ENCODE data around the gene FBXL15. TPM values are rescaled to one million over a fixed set of nuclear protein-coding genes. Genes with fewer than 3 reads are reported as not detected.

The FBXL15 gene
- total and polyA plus RNA-seq, 4 donors, result 9.4 to 40.4 (median 18.6) TPM

GRCh38 chr10:102396317-102396650 is 24.4 kb upstream of the FBXL15 start:
- peak overlapping the region in 1 of 2 donors; percentile 50 for H3K9ac ChIP-seq (ENCODE audit: insufficient read depth in 1 of 2, low read length in 2 of 2)
- ATAC-seq (ENCODE audit: insufficient read depth, low FRiP score), result no peak
- peaks cover 0 to 5% (median 0%) of the 10 kb centered on the region in 3 donors for H3K27me3 ChIP-seq (ENCODE audit: control insufficient read depth in 3 of 3, insufficient read depth in 3 of 3, low read length in 2 of 3)
- peaks cover 0 to 19% (median 14%) of the 10 kb centered on the region in 5 donors for H3K4me1 ChIP-seq (ENCODE audit: control insufficient read depth in 5 of 5, insufficient read depth in 5 of 5, low read length in 5 of 5)
- peak overlapping the region; percentile 78 for H3K4me3 ChIP-seq
- H3K9me3 ChIP-seq (ENCODE audit: control insufficient read depth in 4 of 4, insufficient read depth in 3 of 4, low read length in 3 of 4), result no peaks in the 10 kb centered on the region
- 58 to 64% methylated on average over 4 of the region's 4 CpGs for WGBS, 2 donors
- H3K36me3 ChIP-seq (ENCODE audit: control insufficient read depth in 4 of 4, insufficient read depth in 4 of 4, low read length in 4 of 4), result peaks cover 0 to 20% (median 1%) of the 10 kb centered on the region in 4 donors
- no peak for DNase-seq
- H3K27ac ChIP-seq (ENCODE audit: low read depth in 1 of 2, low read length in 1 of 2), result peak overlapping the region in 1 of 2 donors; percentile 99
- TF ChIP-seq, protein P1, sequence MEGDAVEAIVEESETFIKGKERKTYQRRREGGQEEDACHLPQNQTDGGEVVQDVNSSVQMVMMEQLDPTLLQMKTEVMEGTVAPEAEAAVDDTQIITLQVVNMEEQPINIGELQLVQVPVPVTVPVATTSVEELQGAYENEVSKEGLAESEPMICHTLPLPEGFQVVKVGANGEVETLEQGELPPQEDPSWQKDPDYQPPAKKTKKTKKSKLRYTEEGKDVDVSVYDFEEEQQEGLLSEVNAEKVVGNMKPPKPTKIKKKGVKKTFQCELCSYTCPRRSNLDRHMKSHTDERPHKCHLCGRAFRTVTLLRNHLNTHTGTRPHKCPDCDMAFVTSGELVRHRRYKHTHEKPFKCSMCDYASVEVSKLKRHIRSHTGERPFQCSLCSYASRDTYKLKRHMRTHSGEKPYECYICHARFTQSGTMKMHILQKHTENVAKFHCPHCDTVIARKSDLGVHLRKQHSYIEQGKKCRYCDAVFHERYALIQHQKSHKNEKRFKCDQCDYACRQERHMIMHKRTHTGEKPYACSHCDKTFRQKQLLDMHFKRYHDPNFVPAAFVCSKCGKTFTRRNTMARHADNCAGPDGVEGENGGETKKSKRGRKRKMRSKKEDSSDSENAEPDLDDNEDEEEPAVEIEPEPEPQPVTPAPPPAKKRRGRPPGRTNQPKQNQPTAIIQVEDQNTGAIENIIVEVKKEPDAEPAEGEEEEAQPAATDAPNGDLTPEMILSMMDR (IDR thresholded peaks at IDR 0.05; ENCODE audit: control extremely low read depth, extremely low read depth), result no peak

DNA sequence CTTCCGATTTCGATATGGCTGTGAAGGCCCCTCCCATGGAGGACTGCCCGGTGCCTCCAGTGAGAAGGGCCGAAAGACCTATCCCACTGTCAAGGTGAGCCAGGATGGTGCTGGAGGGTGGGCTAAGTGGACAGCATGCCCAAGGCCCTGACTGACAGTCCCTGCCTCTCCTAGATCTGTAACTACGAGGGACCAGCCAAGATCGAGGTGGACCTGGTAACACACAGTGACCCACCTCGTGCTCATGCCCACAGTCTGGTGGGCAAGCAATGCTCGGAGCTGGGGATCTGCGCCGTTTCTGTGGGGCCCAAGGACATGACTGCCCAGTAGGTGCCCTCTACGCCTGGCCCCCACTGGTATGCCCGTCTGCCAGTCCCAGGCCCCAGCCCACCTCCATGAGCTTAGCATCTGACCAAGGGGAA is 23.9 kb upstream of the FBXL15 start:
- Histone ChIP-seq H3K27ac (ENCODE audit: low read depth in 1 of 2, low read length in 1 of 2) (peak overlapping the region in 1 of 2 donors; percentile 99), H3K9me3 (ENCODE audit: control insufficient read depth in 4 of 4, insufficient read depth in 3 of 4, low read length in 3 of 4) (no peaks in the 10 kb centered on the region), H3K4me3 (no peak overlapping the region), H3K4me1 (ENCODE audit: control insufficient read depth in 5 of 5, insufficient read depth in 5 of 5, low read length in 5 of 5) (peaks cover 0 to 19% (median 14%) of the 10 kb centered on the region in 5 donors), H3K9ac (ENCODE audit: insufficient read depth in 1 of 2, low read length in 2 of 2) (no peak overlapping the region), H3K27me3 (ENCODE audit: control insufficient read depth in 3 of 3, insufficient read depth in 3 of 3, low read length in 2 of 3) (peaks cover 0 to 5% (median 0%) of the 10 kb centered on the region in 3 donors), H3K36me3 (ENCODE audit: control insufficient read depth in 4 of 4, insufficient read depth in 4 of 4, low read length in 4 of 4) (peaks cover 0 to 24% (median 4%) of the 10 kb centered on the region in 4 donors)
- DNase-seq, result peak in 1 of 3 donors; percentile 9
- TF ChIP-seq, protein P1 (IDR thresholded peaks at IDR 0.05; ENCODE audit: control extremely low read depth, extremely low read depth), result no peak
- ATAC-seq (ENCODE audit: insufficient read depth, low FRiP score), result no peak
- WGBS, 2 donors, result 90 to 91% methylated on average over 12 of the region's 12 CpGs

DNA sequence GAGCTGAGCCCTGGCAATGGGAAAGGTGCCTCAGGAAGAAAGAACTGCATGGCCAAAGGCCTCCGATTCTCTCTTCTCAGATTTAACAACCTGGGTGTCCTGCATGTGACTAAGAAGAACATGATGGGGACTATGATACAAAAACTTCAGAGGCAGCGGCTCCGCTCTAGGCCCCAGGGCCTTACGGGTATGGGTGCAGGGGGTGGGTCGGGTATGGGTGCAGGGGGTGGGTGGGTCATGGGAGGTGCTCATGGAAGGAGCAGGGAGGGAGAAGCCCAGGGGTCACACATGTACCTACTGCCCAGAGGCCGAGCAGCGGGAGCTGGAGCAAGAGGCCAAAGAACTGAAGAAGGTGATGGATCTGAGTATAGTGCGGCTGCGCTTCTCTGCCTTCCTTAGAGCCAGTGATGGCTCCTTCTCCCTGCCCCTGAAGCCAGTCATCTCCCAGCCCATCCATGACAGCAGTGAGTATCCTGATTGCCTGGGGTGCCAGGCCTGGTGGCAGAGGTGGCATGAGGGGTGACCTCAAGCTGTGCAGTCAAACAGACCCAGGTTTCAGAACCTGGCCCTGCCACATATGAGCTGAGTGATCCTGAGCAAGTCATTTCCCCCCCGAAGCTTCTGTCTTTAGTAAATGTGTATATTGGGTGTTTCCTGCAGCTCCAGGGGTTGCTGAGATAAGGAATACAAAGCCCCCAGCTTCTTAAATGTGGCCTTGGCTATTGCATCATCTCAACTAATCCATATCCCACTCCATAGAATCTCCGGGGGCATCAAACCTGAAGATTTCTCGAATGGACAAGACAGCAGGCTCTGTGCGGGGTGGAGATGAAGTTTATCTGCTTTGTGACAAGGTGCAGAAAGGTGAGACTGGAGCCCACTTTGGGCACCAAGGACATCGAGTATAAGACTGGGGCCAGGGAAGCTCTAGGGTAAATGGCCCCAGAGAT is 23.1 kb upstream of the FBXL15 start:
- TF ChIP-seq, protein P1 (IDR thresholded peaks at IDR 0.05; ENCODE audit: control extremely low read depth, extremely low read depth), result no peak
- Histone ChIP-seq H3K4me1 (ENCODE audit: control insufficient read depth in 5 of 5, insufficient read depth in 5 of 5, low read length in 5 of 5) (peaks cover 0 to 19% (median 14%) of the 10 kb centered on the region in 5 donors), H3K27me3 (ENCODE audit: control insufficient read depth in 3 of 3, insufficient read depth in 3 of 3, low read length in 2 of 3) (peaks cover 0 to 1% (median 0%) of the 10 kb centered on the region in 3 donors), H3K4me3 (no peak overlapping the region), H3K9ac (ENCODE audit: insufficient read depth in 1 of 2, low read length in 2 of 2) (no peak overlapping the region), H3K9me3 (ENCODE audit: control insufficient read depth in 4 of 4, insufficient read depth in 3 of 4, low read length in 3 of 4) (no peaks in the 10 kb centered on the region), H3K27ac (ENCODE audit: low read depth in 1 of 2, low read length in 1 of 2) (no peak overlapping the region), H3K36me3 (ENCODE audit: control insufficient read depth in 4 of 4, insufficient read depth in 4 of 4, low read length in 4 of 4) (peaks cover 0 to 31% (median 4%) of the 10 kb centered on the region in 4 donors)
- WGBS, 2 donors, result 93 to 98% methylated on average over 14 of the region's 14 CpGs
- DNase-seq, result peak in 1 of 3 donors; percentile 7
- no peak for ATAC-seq (ENCODE audit: insufficient read depth, low FRiP score)
